GM18870 (cell line): ENCODE results near the gene TTC33.
"Not testable (repeated sequence)": the region's sequence is repeated elsewhere in the genome, so short reads cannot be mapped to it uniquely, and the experiment has no call there.

Source experiments
- ATAC-seq: cut with Tn5 transposase; IDR thresholded peaks from one replicate; pipeline ENCODE4 v1.9.1; 2021; ENCODE audit warnings: moderate library complexity; ENCODE audit not compliant: unreplicated experiment

TTC33 gene

GRCh38 chr5:40656091-40656490 is 99.7 kb downstream of the TTC33 start:
- not testable (repeated sequence) for ATAC-seq

- ATAC-seq, result no peak
Measured at GRCh38 chr5:40655138-40655537, 100.6 kb downstream of the TTC33 start.

GRCh38 chr5:40654377-40654991 is 101.3 kb downstream of the TTC33 start:
- no peak for ATAC-seq

GRCh38 chr5:40653221-40654022 is 102.3 kb downstream of the TTC33 start:
- peak; percentile 52 for ATAC-seq

GRCh38 chr5:40652441-40653220 is 103.1 kb downstream of the TTC33 start:
- peak; percentile 10 for ATAC-seq

- no peak for ATAC-seq
Measured at GRCh38 chr5:40651201-40651600, 104.6 kb downstream of the TTC33 start.

GRCh38 chr5:40649463-40650030 is 106.2 kb downstream of the TTC33 start:
- no peak for ATAC-seq

- no peak for ATAC-seq
Measured at GRCh38 chr5:40648150-40648549, 107.6 kb downstream of the TTC33 start.

- no peak for ATAC-seq
Measured at GRCh38 chr5:40646266-40646665, 109.5 kb downstream of the TTC33 start.

GRCh38 chr5:40639531-40639930 is 116.2 kb downstream of the TTC33 start:
- not testable (repeated sequence) for ATAC-seq

GRCh38 chr5:40634593-40634992 is 121.2 kb downstream of the TTC33 start:
- no peak for ATAC-seq

GRCh38 chr5:40634154-40634553 is 121.6 kb downstream of the TTC33 start:
- ATAC-seq, result no peak

- ATAC-seq, result no peak
Measured at GRCh38 chr5:40631236-40631635, 124.5 kb downstream of the TTC33 start.

- ATAC-seq, result no peak
Measured at GRCh38 chr5:40630126-40630525, 125.6 kb downstream of the TTC33 start.

- ATAC-seq, result no peak
Measured at GRCh38 chr5:40628407-40628806, 127.4 kb downstream of the TTC33 start.

GRCh38 chr5:40627706-40628105 is 128.1 kb downstream of the TTC33 start:
- ATAC-seq, result no peak

GRCh38 chr5:40626801-40627200 is 129.0 kb downstream of the TTC33 start:
- ATAC-seq, result no peak

GRCh38 chr5:40623480-40624420 is 132.0 kb downstream of the TTC33 start:
- no peak for ATAC-seq

- ATAC-seq, result no peak
Measured at GRCh38 chr5:40622463-40623252, 133.1 kb downstream of the TTC33 start.
